Aorta (tissue), 5 donors: ENCODE measurements around the gene TMEM150A. TPM values are rescaled to one million over a fixed set of nuclear protein-coding genes. Genes with fewer than 3 reads are reported as not detected.
A peak's percentile ranks its signal among the peaks of the same experiment; 100 is the strongest.

ENCODE experiments used
- ATAC-seq: fragments of 200-7000 bp; cut with Tn5 transposase; one replicate; pipeline ENCODE4 v1.9.1; 2022; ENCODE audit warnings: moderate library complexity; ENCODE audit not compliant: low FRiP score
- DNase-seq, 2 donors: peaks; one replicate each; pipeline ENCODE4 v3.0.0-alpha.2; 2020
- H3K27ac ChIP-seq, 2 donors: one replicate each; pipeline ENCODE4 v1.5.1; 2013; ENCODE audit warnings: low read length in 2 of 2, mild to moderate bottlenecking in 2 of 2, moderate library complexity in 2 of 2, control low read depth in 1 of 2, inconsistent platforms in 1 of 2, low read depth in 1 of 2
- H3K27me3 ChIP-seq, 2 donors: one replicate each; pipeline ENCODE4 v1.6.1; 2013; ENCODE audit warnings: control low read depth in 1 of 2, low read length in 1 of 2, mild to moderate bottlenecking in 1 of 2, moderate library complexity in 1 of 2; ENCODE audit not compliant: insufficient read depth in 2 of 2, control insufficient read depth in 1 of 2
- H3K36me3 ChIP-seq, 2 donors: one replicate each; pipeline ENCODE4 v1.6.1; 2013; ENCODE audit warnings: control low read depth in 1 of 2, low read length in 1 of 2, mild to moderate bottlenecking in 1 of 2; ENCODE audit not compliant: insufficient read depth in 2 of 2, control insufficient read depth in 1 of 2
- H3K4me1 ChIP-seq, 2 donors: one replicate each; pipeline ENCODE4 v1.6.1; 2013; ENCODE audit warnings: low read length in 2 of 2, control low read depth in 1 of 2, mild to moderate bottlenecking in 1 of 2, moderate library complexity in 1 of 2; ENCODE audit not compliant: insufficient read depth in 2 of 2, control insufficient read depth in 1 of 2
- H3K4me3 ChIP-seq, 2 donors: one replicate each; pipeline ENCODE4 v1.5.1; 2013; ENCODE audit warnings: low read length in 2 of 2, control low read depth in 1 of 2, mild to moderate bottlenecking in 1 of 2
- H3K9me3 ChIP-seq: one replicate; pipeline ENCODE4 v1.6.1; 2013; ENCODE audit warnings: mild to moderate bottlenecking, low read length; ENCODE audit not compliant: control insufficient read depth
- WGBS, 2 donors: extraction: QIAGEN DNeasy Blood & Tissue Kit; methylation state at CpG; one replicate each; pipeline ENCODE4 v1.1.7; 2013; 5-methylcytosine and 5-hydroxymethylcytosine counted together
- intact Hi-C, 2 donors: fragments of 100-400 bp; cut with DNase I; formaldehyde crosslinking; loops; one replicate each; pipeline versions ENCODE4 v1.14.2 to v1.15.0; 2022
- polyA plus RNA-seq, 2 donors: library from polyadenylated mRNA; stranded (reverse); fragments of 200-250 nt; gene quantifications; one replicate each; pipeline ENCODE4 v1.2.3, GENCODE V29; 2013
- total RNA-seq, 2 donors: library from RNA; stranded (reverse); fragmentation: NEBNext Ultra II Directional; extraction: Animal tissue kit (Norgen Biotek cat#: 25700); gene quantifications; one replicate each; pipeline ENCODE4 v1.2.1, GENCODE V29; 2021
- donor health status: healthy with polysubstance abuse.
- donor health status: Bipolar disorder and iron deficiency.
- donor health status: DM: no; HTN: no; CAD: no.
- donor health status: DM: no; HTN: no; CAD: no.
- donor health status: DM: yes; HTN: yes; CAD: no.

Gene TMEM150A
- total and polyA plus RNA-seq, 4 donors, result 13.9 to 27.8 (median 18.5) TPM

GRCh38 chr2:85558160-85558559 is 44.3 kb downstream of the TMEM150A start:
- H3K9me3 ChIP-seq, result no peaks in the 10 kb centered on the region
- H3K27ac ChIP-seq, result no peak overlapping the region
- ATAC-seq, result no peak
- DNase-seq, result no peak
- H3K27me3 ChIP-seq, result no peaks in the 10 kb centered on the region
- no peak overlapping the region for H3K4me3 ChIP-seq
- intact Hi-C loops, result no loop called here
- 100% methylated on average over 1 of the region's 1 CpG for WGBS, 2 donors
- peaks cover 3 to 8% of the 10 kb centered on the region in 2 donors for H3K36me3 ChIP-seq
- no peaks in the 10 kb centered on the region for H3K4me1 ChIP-seq

- Histone ChIP-seq H3K36me3 (peaks cover 8 to 9% of the 10 kb centered on the region in 2 donors), H3K27me3 (no peaks in the 10 kb centered on the region), H3K4me3 (no peak overlapping the region), H3K27ac (no peak overlapping the region), H3K4me1 (no peaks in the 10 kb centered on the region), H3K9me3 (no peaks in the 10 kb centered on the region)
- ATAC-seq, result no peak
- intact Hi-C loops, result no loop called here
- no peak for DNase-seq
- 94 to 95% methylated on average over 5 of the region's 5 CpGs for WGBS, 2 donors
These were observed 45.4 kb downstream of the TMEM150A start for GRCh38 chr2:85557130-85557529.

- H3K4me3 ChIP-seq, result no peak overlapping the region
- H3K27me3 ChIP-seq, result no peaks in the 10 kb centered on the region
- H3K4me1 ChIP-seq, result no peaks in the 10 kb centered on the region
- intact Hi-C loops, result no loop called here
- no peaks in the 10 kb centered on the region for H3K9me3 ChIP-seq
- ATAC-seq (no peak), DNase-seq (no peak)
- no peak overlapping the region for H3K27ac ChIP-seq
- H3K36me3 ChIP-seq, result peaks cover 12 to 13% of the 10 kb centered on the region in 2 donors
- 89 to 90% methylated on average over 3 of the region's 3 CpGs for WGBS, 2 donors
These were observed 47.4 kb downstream of the TMEM150A start for GRCh38 chr2:85554980-85555612.

- intact Hi-C loops, result no loop called here
- no peak for ATAC-seq
- no peaks in the 10 kb centered on the region for H3K4me1 ChIP-seq
- no peak overlapping the region for H3K4me3 ChIP-seq
- H3K27ac ChIP-seq, result no peak overlapping the region
- no peak for DNase-seq
- peaks cover 12 to 13% of the 10 kb centered on the region in 2 donors for H3K36me3 ChIP-seq
- 74 to 81% methylated on average over 6 of the region's 6 CpGs for WGBS, 2 donors
- H3K9me3 ChIP-seq, result no peaks in the 10 kb centered on the region
- no peaks in the 10 kb centered on the region for H3K27me3 ChIP-seq
These were observed 49.3 kb downstream of the TMEM150A start for GRCh38 chr2:85553184-85553583.

GRCh38 chr2:85551698-85552678 is 50.5 kb downstream of the TMEM150A start:
- intact Hi-C loops, result loop anchor here (1.0 kb wide), 2 partner anchors 131 to 132 kb away; no protein-coding TSS in a partner anchor
- Histone ChIP-seq H3K27ac (no peak overlapping the region), H3K4me3 (no peak overlapping the region), H3K36me3 (peaks cover 12 to 13% of the 10 kb centered on the region in 2 donors), H3K27me3 (no peaks in the 10 kb centered on the region), H3K4me1 (no peaks in the 10 kb centered on the region), H3K9me3 (no peaks in the 10 kb centered on the region)
- 71 to 73% methylated on average over 9 of the region's 9 CpGs for WGBS, 2 donors
- DNase-seq (peak; percentile 84 to 90), ATAC-seq (peak; percentile 77)

GRCh38 chr2:85550486-85550885 is 52.0 kb downstream of the TMEM150A start:
- WGBS, 2 donors, result 87 to 90% methylated on average over 10 of the region's 10 CpGs
- DNase-seq, result peak in 1 of 2 donors; percentile 55
- ATAC-seq, result no peak
- H3K36me3 ChIP-seq, result peaks cover 7 to 12% of the 10 kb centered on the region in 2 donors
- H3K4me1 ChIP-seq, result no peaks in the 10 kb centered on the region
- no peaks in the 10 kb centered on the region for H3K9me3 ChIP-seq
- H3K27ac ChIP-seq, result no peak overlapping the region
- H3K4me3 ChIP-seq, result no peak overlapping the region
- intact Hi-C loops, result no loop called here
- no peaks in the 10 kb centered on the region for H3K27me3 ChIP-seq

GRCh38 chr2:85549826-85550225 is 52.7 kb downstream of the TMEM150A start:
- H3K4me1 ChIP-seq, result no peaks in the 10 kb centered on the region
- H3K36me3 ChIP-seq, result peaks cover 4 to 11% of the 10 kb centered on the region in 2 donors
- H3K27me3 ChIP-seq, result no peaks in the 10 kb centered on the region
- intact Hi-C loops, result no loop called here
- WGBS, 2 donors, result 59 to 66% methylated on average over 4 of the region's 4 CpGs
- no peaks in the 10 kb centered on the region for H3K9me3 ChIP-seq
- no peak for ATAC-seq
- DNase-seq, result no peak
- H3K27ac ChIP-seq, result peak overlapping the region in 1 of 2 donors; percentile 28
- no peak overlapping the region for H3K4me3 ChIP-seq

- ATAC-seq, result no peak
- DNase-seq, result no peak
- H3K36me3 ChIP-seq, result peaks cover 4 to 11% of the 10 kb centered on the region in 2 donors
- intact Hi-C loops, result no loop called here
- no peak overlapping the region for H3K4me3 ChIP-seq
- no peaks in the 10 kb centered on the region for H3K9me3 ChIP-seq
- WGBS, 2 donors, result 82 to 85% methylated on average over 10 of the region's 10 CpGs
- no peak overlapping the region for H3K27ac ChIP-seq
- no peaks in the 10 kb centered on the region for H3K4me1 ChIP-seq
- H3K27me3 ChIP-seq, result no peaks in the 10 kb centered on the region
These were observed 53.4 kb downstream of the TMEM150A start for GRCh38 chr2:85549095-85549494.
